HCT116 (cell line): ENCODE measurements around the gene HLCS. TPM values are rescaled to one million over a fixed set of nuclear protein-coding genes. Genes with fewer than 3 reads are reported as not detected.

Experiments used
- ATAC-seq: fragments of 200-7000 bp; cut with Tn5 transposase; 2 replicates; pipeline ENCODE4 v1.9.1; 2020; ENCODE audit warnings: mild to moderate bottlenecking, moderate library complexity
- BruUV-seq: library from RNA; stranded (reverse); fragments of 400-500 nt; replicated peaks from 2 replicates; lab custom pipeline; 2021; lab: Mats Ljungman, UMichigan
- CTCF ChIA-PET: fragments of 300-600 bp; sonication (Branson Sonifier 250); formaldehyde crosslinking; loops from one replicate; lab custom pipeline; 2021; ENCODE audit warnings: antibody characterized with exemption; lab: Charles Lee
- POLR2A ChIA-PET: fragments of 300-600, 350-600 bp; sonication (Branson Sonifier 250); formaldehyde crosslinking; loops from one replicate; lab custom pipeline; 2021; ENCODE audit warnings: antibody characterized with exemption; lab: Charles Lee
- RAD21 ChIA-PET, 2 experiments: fragments of 300-600 bp; sonication (Branson Sonifier 250); formaldehyde crosslinking; loops; one replicate each; lab custom pipeline; 2023; ENCODE audit warnings: low total read pairs in 2 of 2; ENCODE audit not compliant: uncharacterized antibody in 2 of 2, unreplicated experiment in 2 of 2, low non-redundant PET in 1 of 2; lab: Charles Lee
- DNase-seq: peaks from one replicate; pipeline ENCODE4 v3.0.0-alpha.2; 2010; ENCODE audit warnings: low read depth, low spot score
- H2AFZ ChIP-seq: fragments of 200-600 bp; shearing (Covaris generic), sonication (generic); 2 replicates; pipeline ENCODE4 v1.6.1; 2017; ENCODE audit warnings: low read depth, mixed run types, mixed read lengths, antibody characterized with exemption, low read length; ENCODE audit not compliant: poor library complexity, severe bottlenecking
- H3K27ac ChIP-seq: 2 replicates; pipeline ENCODE4 v1.5.1; 2012; ENCODE audit warnings: low read depth, low read length
- H3K27me3 ChIP-seq: fragments of 200-600 bp; sonication (generic); 2 replicates; pipeline ENCODE4 v1.6.1; 2016; ENCODE audit warnings: mixed run types, low read length, mixed read lengths; ENCODE audit not compliant: insufficient read depth
- H3K36me3 ChIP-seq, 2 experiments: fragments of 200-500 bp in 1 of 2; fragments of 200-600 bp in 1 of 2; sonication (Bioruptor generic) in 1 of 2; sonication (generic) in 1 of 2; 2 replicates each; pipeline versions ENCODE4 v1.5.1 to v1.6.1; 2014 to 2016; ENCODE audit warnings: low read length in 2 of 2, inconsistent platforms in 1 of 2, mixed read lengths in 1 of 2, mixed run types in 1 of 2; ENCODE audit not compliant: insufficient read depth in 2 of 2, control insufficient read depth in 1 of 2
- H3K4me1 ChIP-seq, 2 experiments: fragments of 200-600 bp in 1 of 2; sonication (generic) in 1 of 2; 2 replicates each; pipeline versions ENCODE4 v1.5.1 to v1.6.1; 2012 to 2017; ENCODE audit warnings: low read length in 2 of 2, inconsistent platforms in 1 of 2, mild to moderate bottlenecking in 1 of 2, mixed read lengths in 1 of 2, mixed run types in 1 of 2, moderate library complexity in 1 of 2; ENCODE audit not compliant: insufficient read depth in 2 of 2, control insufficient read depth in 1 of 2
- H3K4me2 ChIP-seq: fragments of 200-600 bp; sonication (generic); 2 replicates; pipeline ENCODE4 v1.6.1; 2017; ENCODE audit warnings: mixed run types, low read length, mixed read lengths
- H3K4me3 ChIP-seq, 2 experiments: fragments of 200-600 bp in 1 of 2; sonication (generic) in 1 of 2; replicated peaks in 1 of 2; 2 replicates each; pipeline ENCODE4 v1.5.1; 2011 to 2016; ENCODE audit warnings: low read length in 2 of 2, control low read depth in 1 of 2, low read depth in 1 of 2, mild to moderate bottlenecking in 1 of 2, mixed read lengths in 1 of 2, mixed run types in 1 of 2
- H3K79me2 ChIP-seq: fragments of 200-600 bp; sonication (generic); 2 replicates; pipeline ENCODE4 v1.6.1; 2017; ENCODE audit warnings: mild to moderate bottlenecking, mixed run types, low read length, moderate library complexity, mixed read lengths; ENCODE audit not compliant: insufficient read depth
- H3K9ac ChIP-seq: fragments of 200-600 bp; sonication (generic); 2 replicates; pipeline ENCODE4 v1.6.1; 2016; ENCODE audit warnings: low read length, mixed read lengths
- H3K9me2 ChIP-seq: fragments of 200-600 bp; sonication (generic), shearing (Covaris generic); 2 replicates; pipeline ENCODE4 v1.6.1; 2017; ENCODE audit warnings: mixed run types, mild to moderate bottlenecking, moderate library complexity; ENCODE audit not compliant: insufficient read depth
- H3K9me3 ChIP-seq, 2 experiments: fragments of 200-500 bp in 1 of 2; fragments of 200-600 bp in 1 of 2; sonication (Bioruptor generic) in 1 of 2; sonication (generic) in 1 of 2; 2 replicates each; pipeline ENCODE4 v1.6.1; 2014 to 2017; ENCODE audit warnings: low read length in 2 of 2, mixed read lengths in 2 of 2, inconsistent platforms in 1 of 2, low read depth in 1 of 2, mild to moderate bottlenecking in 1 of 2, mixed run types in 1 of 2, moderate library complexity in 1 of 2; ENCODE audit not compliant: control insufficient read depth in 1 of 2, insufficient read depth in 1 of 2
- H4K20me1 ChIP-seq: fragments of 200-600 bp; sonication (generic), shearing (Covaris generic); 2 replicates; pipeline ENCODE4 v1.6.1; 2017; ENCODE audit warnings: mixed run types, mild to moderate bottlenecking, moderate library complexity; ENCODE audit not compliant: insufficient read depth
- ATF3 ChIP-seq: IDR thresholded peaks from 2 replicates; pipeline ENCODE4 v1.6.1; 2012
- CBX3 ChIP-seq: IDR thresholded peaks from 2 replicates; pipeline ENCODE4 v1.6.1; 2012; ENCODE audit warnings: low read depth
- CEBPB ChIP-seq: IDR thresholded peaks from 2 replicates; pipeline ENCODE4 v1.6.1; 2012; ENCODE audit warnings: low read depth
- EGR1 ChIP-seq: IDR thresholded peaks from 2 replicates; pipeline ENCODE4 v1.6.1; 2012; ENCODE audit warnings: low read depth
- ELF1 ChIP-seq: IDR thresholded peaks from 2 replicates; pipeline ENCODE4 v1.6.1; 2012; ENCODE audit warnings: low read depth, borderline replicate concordance
- EZH2phosphoT487 ChIP-seq: fragments of 200-600 bp; IDR thresholded peaks from 2 replicates; pipeline ENCODE4 v1.6.1; 2018; ENCODE audit warnings: antibody characterized with exemption, borderline replicate concordance
- POLR2A ChIP-seq: IDR thresholded peaks from 2 replicates; pipeline ENCODE4 v1.7.0; 2011; ENCODE audit warnings: borderline replicate concordance; ENCODE audit not compliant: insufficient read depth, insufficient read length; ENCODE audit errors: extremely low read depth
- POLR2AphosphoS5 ChIP-seq: IDR thresholded peaks from 2 replicates; pipeline ENCODE4 v1.6.1; 2011; ENCODE audit warnings: mild to moderate bottlenecking, low read depth, low read length, moderate library complexity
- SIN3A ChIP-seq: IDR thresholded peaks from 2 replicates; pipeline ENCODE4 v1.6.1; 2012; ENCODE audit warnings: low read depth
- ZBTB33 ChIP-seq: IDR thresholded peaks from 2 replicates; pipeline ENCODE4 v1.6.1; 2011; ENCODE audit warnings: mild to moderate bottlenecking, low read length, moderate library complexity; ENCODE audit not compliant: insufficient replicate concordance; ENCODE audit errors: extremely low read depth
- ZFX ChIP-seq: fragments of 450-650 bp; IDR thresholded peaks from 2 replicates; pipeline ENCODE4 v1.6.1; 2017
- ZNF274 ChIP-seq: fragments of 200-500 bp; sonication (Bioruptor generic); IDR thresholded peaks from 2 replicates; pipeline ENCODE4 v1.6.1; 2014; ENCODE audit warnings: mild to moderate bottlenecking, low read depth, low read length, inconsistent platforms
- intact Hi-C: fragments of 100-400 bp; cut with micrococcal nuclease; formaldehyde crosslinking; loops from 2 replicates; pipeline ENCODE4 v1.10.0; 2022
- total RNA-seq: library from RNA; stranded (reverse); gene quantifications from one replicate; pipeline ENCODE4 v1.2.1, GENCODE V29; 2021; ENCODE audit not compliant: unreplicated experiment
- TF ChIP-seq, protein P1 (sequence below): IDR thresholded peaks from 2 replicates; pipeline ENCODE4 v1.6.1; 2012; ENCODE audit warnings: low read depth
- TF ChIP-seq, protein P2 (sequence below), 3 experiments: fragments of 200-600 bp in 1 of 3; sonication (generic) in 1 of 3; IDR thresholded peaks in 2 of 3; conservative IDR thresholded peaks in 1 of 3; 2 replicates each; pipeline ENCODE4 v1.5.1; 2012 to 2017; ENCODE audit warnings: low read depth in 2 of 3, low read length in 2 of 3, antibody characterized with exemption in 1 of 3, borderline replicate concordance in 1 of 3, control low read depth in 1 of 3, mild to moderate bottlenecking in 1 of 3, mixed read lengths in 1 of 3, mixed run types in 1 of 3, moderate library complexity in 1 of 3; ENCODE audit not compliant: insufficient read depth in 1 of 3

HLCS gene
- total RNA-seq, 1 experiment from 2014 or later: 18.5 TPM

- RAD21 ChIA-PET: no interaction called here
- BruUV-seq: no TSS peak
- Histone ChIP-seq H3K36me3 (peaks cover 0 to 14% of the 10 kb centered on the region in 2 experiments; a peak in 2 of 4 replicates), H3K9me3 (no peaks in the 10 kb centered on the region), H4K20me1 (no peaks in the 10 kb centered on the region), H3K4me1 (no peaks in the 10 kb centered on the region), H3K4me2 (no peak overlapping the region), H3K4me3 (no peak overlapping the region), H3K27me3 (no peaks in the 10 kb centered on the region), H3K9ac (no peak overlapping the region), H3K79me2 (no peaks in the 10 kb centered on the region), H3K27ac (no peak overlapping the region), H2AFZ (no peak overlapping the region), H3K9me2 (no peaks in the 10 kb centered on the region)
- TF ChIP-seq ATF3 (no peak), ZNF274 (no peak), EZH2phosphoT487 (no peak), CEBPB (no peak), ZFX (no peak), SIN3A (no peak), POLR2AphosphoS5 (no peak), CBX3 (no peak), ZBTB33 (no peak), POLR2A (no peak), EGR1 (no peak), ELF1 (no peak)
- TF ChIP-seq, protein P1, sequence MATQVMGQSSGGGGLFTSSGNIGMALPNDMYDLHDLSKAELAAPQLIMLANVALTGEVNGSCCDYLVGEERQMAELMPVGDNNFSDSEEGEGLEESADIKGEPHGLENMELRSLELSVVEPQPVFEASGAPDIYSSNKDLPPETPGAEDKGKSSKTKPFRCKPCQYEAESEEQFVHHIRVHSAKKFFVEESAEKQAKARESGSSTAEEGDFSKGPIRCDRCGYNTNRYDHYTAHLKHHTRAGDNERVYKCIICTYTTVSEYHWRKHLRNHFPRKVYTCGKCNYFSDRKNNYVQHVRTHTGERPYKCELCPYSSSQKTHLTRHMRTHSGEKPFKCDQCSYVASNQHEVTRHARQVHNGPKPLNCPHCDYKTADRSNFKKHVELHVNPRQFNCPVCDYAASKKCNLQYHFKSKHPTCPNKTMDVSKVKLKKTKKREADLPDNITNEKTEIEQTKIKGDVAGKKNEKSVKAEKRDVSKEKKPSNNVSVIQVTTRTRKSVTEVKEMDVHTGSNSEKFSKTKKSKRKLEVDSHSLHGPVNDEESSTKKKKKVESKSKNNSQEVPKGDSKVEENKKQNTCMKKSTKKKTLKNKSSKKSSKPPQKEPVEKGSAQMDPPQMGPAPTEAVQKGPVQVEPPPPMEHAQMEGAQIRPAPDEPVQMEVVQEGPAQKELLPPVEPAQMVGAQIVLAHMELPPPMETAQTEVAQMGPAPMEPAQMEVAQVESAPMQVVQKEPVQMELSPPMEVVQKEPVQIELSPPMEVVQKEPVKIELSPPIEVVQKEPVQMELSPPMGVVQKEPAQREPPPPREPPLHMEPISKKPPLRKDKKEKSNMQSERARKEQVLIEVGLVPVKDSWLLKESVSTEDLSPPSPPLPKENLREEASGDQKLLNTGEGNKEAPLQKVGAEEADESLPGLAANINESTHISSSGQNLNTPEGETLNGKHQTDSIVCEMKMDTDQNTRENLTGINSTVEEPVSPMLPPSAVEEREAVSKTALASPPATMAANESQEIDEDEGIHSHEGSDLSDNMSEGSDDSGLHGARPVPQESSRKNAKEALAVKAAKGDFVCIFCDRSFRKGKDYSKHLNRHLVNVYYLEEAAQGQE: no peak
- TF ChIP-seq, protein P2, sequence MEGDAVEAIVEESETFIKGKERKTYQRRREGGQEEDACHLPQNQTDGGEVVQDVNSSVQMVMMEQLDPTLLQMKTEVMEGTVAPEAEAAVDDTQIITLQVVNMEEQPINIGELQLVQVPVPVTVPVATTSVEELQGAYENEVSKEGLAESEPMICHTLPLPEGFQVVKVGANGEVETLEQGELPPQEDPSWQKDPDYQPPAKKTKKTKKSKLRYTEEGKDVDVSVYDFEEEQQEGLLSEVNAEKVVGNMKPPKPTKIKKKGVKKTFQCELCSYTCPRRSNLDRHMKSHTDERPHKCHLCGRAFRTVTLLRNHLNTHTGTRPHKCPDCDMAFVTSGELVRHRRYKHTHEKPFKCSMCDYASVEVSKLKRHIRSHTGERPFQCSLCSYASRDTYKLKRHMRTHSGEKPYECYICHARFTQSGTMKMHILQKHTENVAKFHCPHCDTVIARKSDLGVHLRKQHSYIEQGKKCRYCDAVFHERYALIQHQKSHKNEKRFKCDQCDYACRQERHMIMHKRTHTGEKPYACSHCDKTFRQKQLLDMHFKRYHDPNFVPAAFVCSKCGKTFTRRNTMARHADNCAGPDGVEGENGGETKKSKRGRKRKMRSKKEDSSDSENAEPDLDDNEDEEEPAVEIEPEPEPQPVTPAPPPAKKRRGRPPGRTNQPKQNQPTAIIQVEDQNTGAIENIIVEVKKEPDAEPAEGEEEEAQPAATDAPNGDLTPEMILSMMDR (IDR thresholded peaks at IDR 0.05 in 2 of 3, conservative IDR thresholded peaks at IDR 0.05 in 1 of 3; ENCODE audit: borderline replicate concordance in 1 of 3, insufficient read depth in 1 of 3, low read depth in 2 of 3, low read length in 2 of 3): no peak
- intact Hi-C loops: no loop called here
- CTCF ChIA-PET: no interaction called here
- no peak for ATAC-seq
- DNase-seq: no peak
- POLR2A ChIA-PET: no interaction called here
Measured at GRCh38 chr21:36732761-36733160, 233.7 kb downstream of the HLCS start.
